Parathyroid adenoma (tissue), 2 donors: ENCODE results near the gene ETHE1.

Experiments used
- H2AFZ ChIP-seq: fragments of 300-600 bp; sonication (generic); one replicate; pipeline ENCODE4 v1.7.0; 2017; ENCODE audit warnings: antibody characterized with exemption, mild to moderate bottlenecking
- H3K27ac ChIP-seq: fragments of 300-600 bp; sonication (generic); one replicate; pipeline ENCODE4 v1.7.0; 2017
- H3K27me3 ChIP-seq: fragments of 300-600 bp; sonication (generic); one replicate; pipeline ENCODE4 v1.7.0; 2017; ENCODE audit warnings: low read length; ENCODE audit not compliant: control insufficient read depth, insufficient read depth
- H3K36me3 ChIP-seq: fragments of 300-600 bp; sonication (generic); one replicate; pipeline ENCODE4 v1.7.0; 2017; ENCODE audit warnings: low read length; ENCODE audit not compliant: control insufficient read depth, insufficient read depth
- H3K4me1 ChIP-seq: fragments of 300-600 bp; sonication (generic); one replicate; pipeline ENCODE4 v1.7.0; 2017; ENCODE audit warnings: control low read depth
- H3K4me2 ChIP-seq: fragments of 300-600 bp; sonication (generic); one replicate; pipeline ENCODE4 v1.7.0; 2017; ENCODE audit warnings: low read length
- H3K4me3 ChIP-seq: fragments of 300-600 bp; sonication (generic); one replicate; pipeline ENCODE4 v1.7.0; 2017; ENCODE audit warnings: low read depth, low read length
- H3K79me2 ChIP-seq: fragments of 300-600 bp; sonication (generic); one replicate; pipeline ENCODE4 v1.7.0; 2017; ENCODE audit warnings: control low read depth
- H3K9ac ChIP-seq: fragments of 300-600 bp; sonication (generic); one replicate; pipeline ENCODE4 v1.7.0; 2017; ENCODE audit warnings: mild to moderate bottlenecking
- H3K9me3 ChIP-seq: fragments of 300-600 bp; sonication (generic); one replicate; pipeline ENCODE4 v1.7.0; 2017; ENCODE audit warnings: low read length; ENCODE audit not compliant: control insufficient read depth
- TF ChIP-seq, protein P1 (sequence below): fragments of 300-600 bp; sonication (generic); IDR thresholded peaks from one replicate; pipeline ENCODE4 v1.7.0; 2017; ENCODE audit warnings: antibody characterized with exemption, mild to moderate bottlenecking
- donor health status: primary hyperparathyroidism.

The ETHE1 gene

DNA sequence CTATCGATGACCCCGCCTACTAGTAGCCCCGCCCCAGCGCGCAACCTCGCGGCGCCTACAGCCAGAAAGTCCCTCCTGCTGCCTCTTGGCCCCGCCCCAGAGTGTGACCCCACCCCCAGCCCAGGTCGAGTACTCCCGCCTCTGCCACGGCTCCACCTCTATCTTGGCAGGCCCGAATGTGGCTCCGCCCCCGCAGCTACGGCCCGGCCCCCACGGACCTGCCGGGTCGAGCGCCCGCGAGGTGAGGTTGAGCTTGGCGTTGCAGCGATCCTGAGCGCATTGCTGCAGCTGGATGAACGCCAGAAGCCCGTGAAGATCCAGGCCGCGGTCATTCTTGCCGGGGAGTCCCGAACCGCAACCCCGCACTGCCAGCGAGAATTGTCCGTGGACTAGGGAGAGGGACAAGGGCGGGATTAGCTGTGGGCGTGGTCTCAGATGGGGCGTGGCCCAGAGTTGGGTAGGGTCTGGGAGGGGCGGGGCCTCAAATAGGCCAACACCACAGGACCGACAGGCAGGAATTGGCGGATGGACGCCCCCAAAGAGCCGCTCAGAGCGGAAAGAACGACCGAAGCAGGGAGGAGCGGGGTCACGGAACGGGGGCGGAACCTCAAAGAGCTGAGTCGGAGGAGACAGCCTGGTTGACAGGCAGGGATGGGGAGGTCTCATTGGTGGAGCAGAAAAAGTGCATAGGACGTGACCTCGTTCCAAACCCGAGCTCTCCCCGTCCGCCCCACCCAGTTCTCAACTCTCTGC lies 63.4 kb downstream of the ETHE1 start:
- H3K4me3 ChIP-seq, result peak overlapping the region; percentile 77
- H3K27ac ChIP-seq, result peak overlapping the region; percentile 61
- no peaks in the 10 kb centered on the region for H3K27me3 ChIP-seq
- H3K4me2 ChIP-seq, result peak overlapping the region; percentile 93
- H3K79me2 ChIP-seq, result no peaks in the 10 kb centered on the region
- TF ChIP-seq, protein P1, sequence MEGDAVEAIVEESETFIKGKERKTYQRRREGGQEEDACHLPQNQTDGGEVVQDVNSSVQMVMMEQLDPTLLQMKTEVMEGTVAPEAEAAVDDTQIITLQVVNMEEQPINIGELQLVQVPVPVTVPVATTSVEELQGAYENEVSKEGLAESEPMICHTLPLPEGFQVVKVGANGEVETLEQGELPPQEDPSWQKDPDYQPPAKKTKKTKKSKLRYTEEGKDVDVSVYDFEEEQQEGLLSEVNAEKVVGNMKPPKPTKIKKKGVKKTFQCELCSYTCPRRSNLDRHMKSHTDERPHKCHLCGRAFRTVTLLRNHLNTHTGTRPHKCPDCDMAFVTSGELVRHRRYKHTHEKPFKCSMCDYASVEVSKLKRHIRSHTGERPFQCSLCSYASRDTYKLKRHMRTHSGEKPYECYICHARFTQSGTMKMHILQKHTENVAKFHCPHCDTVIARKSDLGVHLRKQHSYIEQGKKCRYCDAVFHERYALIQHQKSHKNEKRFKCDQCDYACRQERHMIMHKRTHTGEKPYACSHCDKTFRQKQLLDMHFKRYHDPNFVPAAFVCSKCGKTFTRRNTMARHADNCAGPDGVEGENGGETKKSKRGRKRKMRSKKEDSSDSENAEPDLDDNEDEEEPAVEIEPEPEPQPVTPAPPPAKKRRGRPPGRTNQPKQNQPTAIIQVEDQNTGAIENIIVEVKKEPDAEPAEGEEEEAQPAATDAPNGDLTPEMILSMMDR, result no peak
- no peaks in the 10 kb centered on the region for H3K9me3 ChIP-seq
- H3K36me3 ChIP-seq, result no peaks in the 10 kb centered on the region
- H3K9ac ChIP-seq, result no peak overlapping the region
- no peaks in the 10 kb centered on the region for H3K4me1 ChIP-seq
- peak overlapping the region; percentile 93 for H2AFZ ChIP-seq

DNA sequence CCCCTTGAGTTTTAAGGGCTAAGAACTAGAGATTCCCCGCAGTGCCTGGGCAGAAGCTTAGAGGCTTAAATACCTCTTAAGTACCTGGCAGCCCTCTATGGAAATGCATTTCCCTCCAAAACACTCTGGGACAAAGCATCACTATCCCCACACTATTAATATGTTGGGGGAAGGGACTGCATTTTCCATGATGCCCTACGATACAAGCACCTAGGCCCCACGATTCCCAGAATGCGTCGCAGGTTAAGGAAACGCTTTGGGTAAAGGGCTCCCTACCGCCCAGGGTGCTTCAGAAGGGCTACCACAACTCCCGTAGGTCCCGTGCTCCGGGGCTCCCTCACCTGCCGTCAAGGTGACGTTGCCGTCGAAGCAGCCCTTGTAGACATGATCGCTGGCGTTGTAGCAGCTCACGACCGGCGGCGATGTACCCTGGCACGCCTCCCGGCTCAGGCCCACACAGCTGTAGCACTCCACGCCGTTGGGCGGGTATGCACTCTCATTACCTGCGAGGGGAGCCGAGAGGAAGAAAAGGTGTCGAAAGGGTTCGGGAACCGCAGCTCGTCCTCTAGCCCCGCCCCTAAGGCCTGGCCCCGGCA lies 64.1 kb downstream of the ETHE1 start:
- Histone ChIP-seq H3K9me3 (no peaks in the 10 kb centered on the region), H3K79me2 (no peaks in the 10 kb centered on the region), H3K4me2 (peak overlapping the region; percentile 72), H3K27ac (peak overlapping the region; percentile 41), H3K9ac (no peak overlapping the region), H3K4me1 (no peaks in the 10 kb centered on the region), H2AFZ (peak overlapping the region; percentile 93), H3K36me3 (no peaks in the 10 kb centered on the region), H3K27me3 (no peaks in the 10 kb centered on the region), H3K4me3 (peak overlapping the region; percentile 77)
- TF ChIP-seq, protein P1, result no peak

DNA sequence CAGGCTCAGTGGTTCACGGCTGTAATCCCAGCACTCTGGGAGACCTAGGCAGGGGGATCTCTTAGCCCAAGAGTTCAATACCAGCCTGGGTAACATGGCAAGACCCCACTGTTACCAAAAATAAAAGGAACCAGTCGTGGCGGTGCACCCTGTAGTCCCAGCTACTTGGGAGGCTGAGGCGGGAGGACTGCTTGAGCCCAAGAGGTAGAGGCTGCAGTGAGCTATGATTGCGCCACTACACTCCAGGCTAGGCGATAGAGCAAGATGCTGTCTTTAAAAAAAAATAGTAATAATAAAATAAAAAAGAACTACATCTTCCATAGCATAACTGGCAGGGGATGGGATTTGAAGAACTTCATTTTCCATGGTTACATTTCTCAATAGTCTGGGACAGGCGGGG lies 64.6 kb downstream of the ETHE1 start:
- TF ChIP-seq, protein P1, result no peak
- Histone ChIP-seq H3K9ac (no peak overlapping the region), H3K27ac (no peak overlapping the region), H3K4me3 (no peak overlapping the region), H3K4me1 (no peaks in the 10 kb centered on the region), H3K27me3 (no peaks in the 10 kb centered on the region), H2AFZ (peak overlapping the region; percentile 93), H3K9me3 (no peaks in the 10 kb centered on the region), H3K36me3 (no peaks in the 10 kb centered on the region), H3K4me2 (no peak overlapping the region), H3K79me2 (no peaks in the 10 kb centered on the region)

DNA sequence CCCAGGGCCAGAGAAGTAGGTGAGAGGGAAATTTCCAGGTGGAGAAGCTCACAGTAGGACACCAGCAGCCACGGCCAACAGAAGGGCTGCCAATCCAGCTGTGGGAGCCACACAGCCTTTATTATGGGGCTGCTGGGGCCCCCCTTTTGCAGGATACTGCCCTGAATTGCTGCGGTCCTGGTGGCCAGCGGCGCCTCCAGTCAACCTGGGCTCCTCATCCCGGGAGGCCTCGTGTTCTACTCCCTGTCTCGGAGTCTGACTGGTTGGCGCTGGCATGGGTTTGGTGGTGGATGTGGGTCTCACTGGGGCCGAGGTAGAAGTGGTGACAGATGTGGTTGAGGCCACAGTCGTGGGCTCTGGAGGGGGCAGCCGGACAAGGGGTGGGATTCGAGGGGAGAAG lies 65.7 kb downstream of the ETHE1 start:
- Histone ChIP-seq H3K79me2 (no peaks in the 10 kb centered on the region), H3K36me3 (no peaks in the 10 kb centered on the region), H3K4me2 (no peak overlapping the region), H3K27ac (no peak overlapping the region), H3K4me3 (no peak overlapping the region), H3K27me3 (no peaks in the 10 kb centered on the region), H3K9me3 (no peaks in the 10 kb centered on the region), H2AFZ (no peak overlapping the region), H3K9ac (no peak overlapping the region), H3K4me1 (no peaks in the 10 kb centered on the region)
- TF ChIP-seq, protein P1, result no peak
